HG02938 (cell line): Measurements from ENCODE around the gene C12orf57.

Source experiments
- ATAC-seq: cut with Tn5 transposase; IDR thresholded peaks from one replicate; pipeline ENCODE4 v1.9.1; 2021; ENCODE audit warnings: mild to moderate bottlenecking, moderate library complexity; ENCODE audit not compliant: unreplicated experiment

C12orf57 gene

GRCh38 chr12:6936636-6937480 is 7.0 kb upstream of the C12orf57 start:
- peak; percentile 1 for ATAC-seq

GRCh38 chr12:6937481-6938352 is 6.1 kb upstream of the C12orf57 start:
- peak; percentile 86 for ATAC-seq

GRCh38 chr12:6938353-6939190 is 5.2 kb upstream of the C12orf57 start:
- no peak for ATAC-seq

- ATAC-seq: no peak
These were observed 4.7 kb upstream of the C12orf57 start for GRCh38 chr12:6939191-6939540.

- no peak for ATAC-seq
These were observed 2.6 kb upstream of the C12orf57 start for GRCh38 chr12:6941267-6941666.

GRCh38 chr12:6941782-6942181 is 2.0 kb upstream of the C12orf57 start:
- no peak for ATAC-seq

- ATAC-seq: no peak
These were observed 1.5 kb upstream of the C12orf57 start for GRCh38 chr12:6942331-6942665.

- ATAC-seq: peak; percentile 30
These were observed 467 bp upstream of the C12orf57 start for GRCh38 chr12:6943389-6943721.

GRCh38 chr12:6944381-6945186 is 762 bp downstream of the C12orf57 start:
- peak; percentile 45 for ATAC-seq

- no peak for ATAC-seq
These were observed 1.8 kb downstream of the C12orf57 start for GRCh38 chr12:6945613-6946012.

- no peak for ATAC-seq
These were observed 2.5 kb downstream of the C12orf57 start for GRCh38 chr12:6946033-6946919.

GRCh38 chr12:6946920-6947374 is 3.1 kb downstream of the C12orf57 start:
- no peak for ATAC-seq

- no peak for ATAC-seq
These were observed 3.8 kb downstream of the C12orf57 start for GRCh38 chr12:6947615-6948014.

- ATAC-seq: no peak
These were observed 5.2 kb downstream of the C12orf57 start for GRCh38 chr12:6948873-6949594.

GRCh38 chr12:6950401-6950801 is 6.6 kb downstream of the C12orf57 start:
- ATAC-seq: no peak

- ATAC-seq: no peak
These were observed 7.2 kb downstream of the C12orf57 start, which contains the start of gene PTPN6 for GRCh38 chr12:6950811-6951540. Gene PTPN6, plus strand, starts transcription at chr12:6951356. Its CDS starts 157 bp downstream, at chr12:6951513.

- no peak for ATAC-seq
These were observed 7.8 kb downstream of the C12orf57 start for GRCh38 chr12:6951551-6952120.
